RWPE2 (cell line): ENCODE data around the gene PCK2.

Source experiments
- ATAC-seq: fragments of 200-7000 bp; cut with Tn5 transposase; 3 replicates; pipeline ENCODE4 v1.9.1; 2021; ENCODE audit warnings: low read depth
- DNase-seq: peaks from one replicate; pipeline ENCODE4 v3.0.0-alpha.2; 2020; ENCODE audit warnings: low spot score
- H3K27ac ChIP-seq: fragments of 450-650 bp; 2 replicates; pipeline ENCODE4 v1.5.1; 2017; ENCODE audit warnings: mild to moderate bottlenecking; ENCODE audit not compliant: poor library complexity, severe bottlenecking
- H3K27me3 ChIP-seq: fragments of 250-450 bp; sonication (Bioruptor Pico); 2 replicates; pipeline ENCODE4 v1.5.1; 2021; ENCODE audit warnings: mild to moderate bottlenecking, moderate library complexity; ENCODE audit not compliant: insufficient read depth, poor library complexity, severe bottlenecking
- H3K36me3 ChIP-seq: fragments of 250-450 bp; sonication (Bioruptor Pico); 2 replicates; pipeline ENCODE4 v1.5.1; 2020; ENCODE audit warnings: low read depth, mild to moderate bottlenecking, moderate library complexity
- H3K4me1 ChIP-seq: fragments of 250-450 bp; sonication (Bioruptor Pico); 2 replicates; pipeline ENCODE4 v1.5.1; 2021; ENCODE audit warnings: mild to moderate bottlenecking, moderate library complexity; ENCODE audit not compliant: insufficient read depth, poor library complexity, severe bottlenecking
- H3K4me3 ChIP-seq: fragments of 250-450 bp; sonication (Bioruptor Pico); 2 replicates; pipeline ENCODE4 v1.5.1; 2021; ENCODE audit warnings: mild to moderate bottlenecking, moderate library complexity; ENCODE audit not compliant: severe bottlenecking
- H3K9me3 ChIP-seq: fragments of 250-450 bp; sonication (Bioruptor Pico); 2 replicates; pipeline ENCODE4 v1.5.1; 2021; ENCODE audit warnings: mild to moderate bottlenecking, moderate library complexity; ENCODE audit not compliant: severe bottlenecking
- TF ChIP-seq, protein P1 (sequence below): fragments of 450-650 bp; IDR thresholded peaks from one replicate; pipeline ENCODE4 v1.5.1; 2017; ENCODE audit warnings: mild to moderate bottlenecking, moderate library complexity; ENCODE audit not compliant: poor library complexity, severe bottlenecking

Gene PCK2

DNA sequence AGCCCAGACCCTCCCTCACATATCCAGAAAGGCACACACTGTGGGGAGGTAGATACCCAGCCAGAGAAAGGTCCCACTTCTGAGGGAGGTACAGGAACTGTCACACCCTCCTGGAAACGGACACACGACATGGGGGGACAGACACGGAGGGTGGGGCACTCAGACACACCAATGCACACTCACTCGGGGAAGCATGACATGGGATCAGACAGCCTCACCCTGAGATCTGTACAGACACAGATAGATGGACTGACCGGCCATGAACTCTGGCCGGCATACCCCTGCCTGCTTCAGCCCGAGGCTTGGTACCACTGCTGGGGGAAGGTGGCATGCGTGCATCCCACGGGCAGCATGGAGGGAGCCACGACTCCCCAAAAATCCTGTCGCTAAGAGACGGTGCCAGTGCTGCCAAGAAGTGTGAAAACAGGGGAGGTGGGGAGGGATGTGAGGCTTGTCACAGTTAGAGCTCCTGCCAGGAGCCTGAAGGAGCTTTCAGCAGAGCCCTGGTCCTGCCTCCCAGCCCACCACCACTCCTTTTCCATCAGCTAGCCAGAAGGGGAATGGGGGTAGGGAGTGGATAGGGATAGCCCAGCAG lies 22.2 kb upstream of the PCK2 start:
- Histone ChIP-seq H3K27me3 (no peaks in the 10 kb centered on the region), H3K9me3 (no peaks in the 10 kb centered on the region), H3K4me1 (no peaks in the 10 kb centered on the region), H3K4me3 (no peak overlapping the region), H3K27ac (no peak overlapping the region), H3K36me3 (no peaks in the 10 kb centered on the region)
- DNase-seq (no peak), ATAC-seq (no peak)
- TF ChIP-seq, protein P1, sequence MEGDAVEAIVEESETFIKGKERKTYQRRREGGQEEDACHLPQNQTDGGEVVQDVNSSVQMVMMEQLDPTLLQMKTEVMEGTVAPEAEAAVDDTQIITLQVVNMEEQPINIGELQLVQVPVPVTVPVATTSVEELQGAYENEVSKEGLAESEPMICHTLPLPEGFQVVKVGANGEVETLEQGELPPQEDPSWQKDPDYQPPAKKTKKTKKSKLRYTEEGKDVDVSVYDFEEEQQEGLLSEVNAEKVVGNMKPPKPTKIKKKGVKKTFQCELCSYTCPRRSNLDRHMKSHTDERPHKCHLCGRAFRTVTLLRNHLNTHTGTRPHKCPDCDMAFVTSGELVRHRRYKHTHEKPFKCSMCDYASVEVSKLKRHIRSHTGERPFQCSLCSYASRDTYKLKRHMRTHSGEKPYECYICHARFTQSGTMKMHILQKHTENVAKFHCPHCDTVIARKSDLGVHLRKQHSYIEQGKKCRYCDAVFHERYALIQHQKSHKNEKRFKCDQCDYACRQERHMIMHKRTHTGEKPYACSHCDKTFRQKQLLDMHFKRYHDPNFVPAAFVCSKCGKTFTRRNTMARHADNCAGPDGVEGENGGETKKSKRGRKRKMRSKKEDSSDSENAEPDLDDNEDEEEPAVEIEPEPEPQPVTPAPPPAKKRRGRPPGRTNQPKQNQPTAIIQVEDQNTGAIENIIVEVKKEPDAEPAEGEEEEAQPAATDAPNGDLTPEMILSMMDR: no peak

DNA sequence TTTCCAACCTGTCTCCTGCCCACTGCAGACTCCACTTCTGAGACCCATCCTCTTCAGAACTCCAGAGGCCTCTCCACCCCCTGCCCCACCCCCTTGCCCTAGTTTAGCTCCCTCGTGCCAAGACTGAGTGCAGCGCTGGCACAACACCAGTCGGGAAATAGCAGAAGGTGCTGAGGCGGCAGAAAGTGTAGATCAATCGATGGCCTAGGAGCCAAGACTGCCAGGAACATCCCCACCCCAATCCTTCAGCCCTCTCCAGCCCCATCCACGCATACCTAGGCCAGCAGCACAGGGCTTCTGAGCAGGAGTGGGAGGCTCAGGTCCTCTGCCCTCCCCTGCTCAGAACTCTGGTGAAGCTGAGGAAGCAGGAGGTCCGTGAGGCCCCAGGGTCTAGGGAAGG lies 21.7 kb upstream of the PCK2 start:
- H3K4me3 ChIP-seq: no peak overlapping the region
- no peaks in the 10 kb centered on the region for H3K27me3 ChIP-seq
- H3K4me1 ChIP-seq: no peaks in the 10 kb centered on the region
- DNase-seq: no peak
- TF ChIP-seq, protein P1: no peak
- no peak for ATAC-seq
- H3K36me3 ChIP-seq: no peaks in the 10 kb centered on the region
- H3K9me3 ChIP-seq: no peaks in the 10 kb centered on the region
- H3K27ac ChIP-seq: no peak overlapping the region

DNA sequence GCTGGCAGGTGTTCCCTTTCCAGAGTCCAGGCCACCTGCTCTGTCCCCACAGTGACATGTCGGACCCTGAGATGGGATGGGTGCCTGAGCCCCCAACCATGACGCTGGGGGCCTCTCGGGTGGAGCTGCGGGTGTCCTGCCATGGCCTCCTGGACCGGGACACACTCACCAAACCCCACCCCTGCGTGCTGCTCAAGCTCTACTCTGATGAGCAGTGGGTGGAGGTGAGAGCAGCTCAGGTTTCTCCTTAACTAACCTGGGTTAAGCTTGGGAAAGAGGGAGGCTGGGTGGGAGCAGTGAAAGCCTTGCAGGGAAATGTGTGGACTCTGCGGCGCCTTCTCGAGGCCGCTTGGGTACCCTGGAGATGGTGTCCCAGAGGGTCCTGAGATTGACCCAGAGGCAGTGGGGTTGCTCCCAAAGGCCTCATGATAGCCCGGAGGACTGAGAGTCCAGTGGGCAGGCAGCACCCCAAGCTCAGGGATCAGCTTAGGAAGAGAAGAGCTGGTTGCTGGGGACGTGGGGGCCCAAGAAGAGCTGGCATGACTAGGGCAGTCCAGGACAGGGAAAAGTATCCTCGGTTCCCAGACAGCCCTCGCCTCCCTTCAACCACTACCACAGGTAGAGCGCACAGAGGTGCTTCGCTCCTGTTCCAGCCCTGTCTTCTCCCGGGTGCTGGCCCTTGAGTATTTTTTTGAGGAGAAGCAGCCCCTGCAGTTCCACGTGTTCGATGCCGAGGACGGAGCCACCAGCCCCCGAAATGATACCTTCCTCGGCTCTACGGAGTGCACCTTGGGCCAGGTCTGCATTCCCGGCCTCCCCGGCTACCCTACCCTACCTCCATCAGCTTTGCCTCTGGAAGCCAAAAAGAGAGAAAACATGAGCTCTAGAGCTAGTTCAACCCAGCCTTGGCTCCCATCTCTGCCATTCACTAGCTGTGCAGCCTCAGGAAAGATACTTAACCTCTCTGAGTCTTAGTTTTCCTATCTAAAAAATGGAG lies 20.9 kb upstream of the PCK2 start:
- H3K4me3 ChIP-seq: no peak overlapping the region
- ATAC-seq (no peak), DNase-seq (no peak)
- H3K27me3 ChIP-seq: no peaks in the 10 kb centered on the region
- H3K27ac ChIP-seq: no peak overlapping the region
- TF ChIP-seq, protein P1: no peak
- no peaks in the 10 kb centered on the region for H3K4me1 ChIP-seq
- H3K9me3 ChIP-seq: no peaks in the 10 kb centered on the region
- no peaks in the 10 kb centered on the region for H3K36me3 ChIP-seq

DNA sequence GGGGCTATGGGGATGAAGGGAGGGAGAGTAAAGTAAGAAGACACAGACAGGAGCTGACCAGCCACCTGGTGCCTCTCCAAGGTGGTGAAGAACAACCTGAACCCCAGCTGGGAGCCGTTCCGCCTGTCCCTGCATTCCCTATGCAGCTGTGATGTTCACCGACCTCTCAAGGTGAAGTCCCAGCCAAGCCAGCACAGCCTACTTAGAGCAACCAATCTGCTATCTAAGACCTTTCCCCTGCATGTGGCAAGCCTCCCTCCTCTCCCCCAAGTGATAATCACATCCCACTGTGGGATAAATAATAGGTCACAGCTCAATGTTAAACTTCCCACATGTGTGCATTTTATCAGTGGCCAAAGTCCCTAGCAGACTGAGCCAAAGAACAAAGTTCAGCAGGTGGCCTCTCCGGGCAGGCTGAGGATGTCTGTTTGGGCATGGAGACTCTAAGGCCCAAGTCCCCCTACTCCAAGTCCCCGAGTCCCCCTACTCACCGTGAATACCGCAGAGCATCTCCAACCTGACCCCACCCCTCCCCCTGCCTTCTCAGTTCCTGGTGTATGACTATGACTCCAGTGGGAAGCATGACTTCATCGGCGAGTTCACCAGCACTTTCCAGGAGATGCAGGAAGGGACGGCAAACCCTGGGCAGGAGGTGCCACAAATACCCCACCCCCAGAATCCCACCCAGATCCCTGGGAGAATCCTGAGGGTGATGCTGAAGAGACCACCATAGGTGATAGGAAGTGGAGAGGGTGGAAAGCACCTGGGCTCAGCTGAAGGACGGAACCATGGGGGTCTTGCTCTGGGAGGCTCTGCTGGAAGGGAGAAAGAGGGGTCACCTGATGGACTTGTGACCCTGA lies 19.3 kb upstream of the PCK2 start:
- DNase-seq (no peak), ATAC-seq (no peak)
- no peaks in the 10 kb centered on the region for H3K27me3 ChIP-seq
- H3K4me3 ChIP-seq: no peak overlapping the region
- no peaks in the 10 kb centered on the region for H3K36me3 ChIP-seq
- TF ChIP-seq, protein P1: no peak
- H3K4me1 ChIP-seq: no peaks in the 10 kb centered on the region
- H3K9me3 ChIP-seq: no peaks in the 10 kb centered on the region
- no peak overlapping the region for H3K27ac ChIP-seq
